Measurements from ENCODE around the gene TDRD15.

- TF ChIP-seq CTCF (conservative IDR thresholded peaks at IDR 0.05): no peak
- TF ChIP-seq EZH2 (IDR thresholded peaks at IDR 0.05; ENCODE audit: low read depth): no peak
These were observed 24.9 kb downstream of the TDRD15 start for GRCh38 chr2:21148718-21149117.
